HG02623 (cell line): ENCODE measurements around the gene ARHGAP10.

Experiments
- ATAC-seq: cut with Tn5 transposase; IDR thresholded peaks from one replicate; pipeline ENCODE4 v1.9.1; 2021; ENCODE audit warnings: moderate library complexity; ENCODE audit not compliant: unreplicated experiment

ARHGAP10 gene

GRCh38 chr4:148112231-148112982 is 380.5 kb downstream of the ARHGAP10 start:
- no peak for ATAC-seq

- no peak for ATAC-seq
Measured at GRCh38 chr4:148114436-148114835, 382.5 kb downstream of the ARHGAP10 start.

GRCh38 chr4:148116264-148116663 is 384.4 kb downstream of the ARHGAP10 start:
- no peak for ATAC-seq

- no peak for ATAC-seq
Measured at GRCh38 chr4:148116969-148117368, 385.1 kb downstream of the ARHGAP10 start.

- ATAC-seq, result no peak
Measured at GRCh38 chr4:148118179-148118578, 386.3 kb downstream of the ARHGAP10 start.

- no peak for ATAC-seq
Measured at GRCh38 chr4:148118633-148119032, 386.7 kb downstream of the ARHGAP10 start.

GRCh38 chr4:148120216-148120615 is 388.3 kb downstream of the ARHGAP10 start:
- ATAC-seq, result no peak
